ENCODE data around the gene PURA.

The PURA gene

GRCh38 chr5:140165101-140165922 lies 51.4 kb downstream of the PURA start:
- DNase-seq, result no peak

- DNase-seq, result no peak
Measured at GRCh38 chr5:140165923-140166270, 52.0 kb downstream of the PURA start.

- no peak for DNase-seq
Measured at GRCh38 chr5:140166911-140167310, 53.0 kb downstream of the PURA start.

GRCh38 chr5:140168371-140168770 lies 54.5 kb downstream of the PURA start:
- no peak for DNase-seq

- DNase-seq, result no peak
Measured at GRCh38 chr5:140169410-140169809, 55.5 kb downstream of the PURA start.

GRCh38 chr5:140172483-140172882 lies 58.6 kb downstream of the PURA start:
- DNase-seq, result no peak

GRCh38 chr5:140174014-140174413 lies 60.1 kb downstream of the PURA start:
- DNase-seq, result no peak

- DNase-seq, result no peak
Measured at GRCh38 chr5:140174465-140175366, 60.8 kb downstream of the PURA start, which contains the start of gene CYSTM1. TSS of gene CYSTM1 (plus strand) at chr5:140175188. CDS start at chr5:140194466, 19,278 bp downstream.
